H1 (cell line): ENCODE data around the gene ACBD6. TPM values are rescaled to one million over a fixed set of nuclear protein-coding genes. Genes with fewer than 3 reads are reported as not detected.

Experiments
- CTCF ChIA-PET: fragments of 300-600 bp; sonication (Branson Sonifier 250); formaldehyde crosslinking; loops from one replicate; lab custom pipeline; 2021; ENCODE audit not compliant: partially characterized antibody; lab: Charles Lee
- POLR2A ChIA-PET: fragments of 300-600 bp; sonication (Branson Sonifier 250); formaldehyde crosslinking; loops from one replicate; lab custom pipeline; 2021; ENCODE audit warnings: inconsistent platforms; ENCODE audit not compliant: partially characterized antibody; lab: Charles Lee
- DNase-seq, 2 experiments: peaks; one replicate each; pipeline versions ENCODE4 v3.0.0 to v3.0.0-alpha.2; 2010 to 2022; ENCODE audit warnings: low spot score in 2 of 2, low read depth in 1 of 2, mixed read lengths in 1 of 2
- FAIRE-seq: peaks from 2 replicates; lab custom pipeline; 2011; peaks lifted over from hg19 to GRCh38; lab: Jason Lieb, UNC
- H2AFZ ChIP-seq: 2 replicates; pipeline ENCODE4 v1.8.1; 2012; ENCODE audit warnings: low read length, inconsistent platforms
- H2AK5ac ChIP-seq: 2 replicates; pipeline ENCODE4 v1.6.1; 2013; ENCODE audit warnings: low read depth, low read length
- H2BK120ac ChIP-seq: replicated peaks from 2 replicates; pipeline ENCODE3; 2013; ENCODE audit warnings: low read depth, low read length, inconsistent platforms
- H2BK12ac ChIP-seq: 2 replicates; pipeline ENCODE4 v1.6.1; 2013; ENCODE audit warnings: low read depth, low read length
- H2BK15ac ChIP-seq: 2 replicates; pipeline ENCODE4 v1.6.1; 2013; ENCODE audit warnings: low read length
- H2BK20ac ChIP-seq: 2 replicates; pipeline ENCODE4 v1.6.1; 2013; ENCODE audit warnings: low read length
- H2BK5ac ChIP-seq: 2 replicates; pipeline ENCODE4 v1.6.1; 2013; ENCODE audit warnings: low read depth, low read length
- H3K14ac ChIP-seq: 2 replicates; pipeline ENCODE4 v1.6.1; 2013; ENCODE audit warnings: inconsistent platforms; ENCODE audit not compliant: insufficient read length
- H3K18ac ChIP-seq: 2 replicates; pipeline ENCODE4 v1.6.1; 2013; ENCODE audit warnings: low read length; ENCODE audit errors: extremely low read depth
- H3K23ac ChIP-seq: 2 replicates; pipeline ENCODE4 v1.6.1; 2013; ENCODE audit warnings: inconsistent platforms; ENCODE audit not compliant: insufficient read length
- H3K23me2 ChIP-seq: 2 replicates; pipeline ENCODE4 v1.6.1; 2013; ENCODE audit warnings: low read depth, low read length
- H3K27ac ChIP-seq: 2 replicates; pipeline ENCODE4 v1.6.1; 2011; ENCODE audit warnings: low read depth, low read length, inconsistent platforms
- H3K27me3 ChIP-seq, 4 experiments: replicated peaks in 1 of 4; 1 replicate in 1 of 4; 2 replicates in 3 of 4; pipeline versions ENCODE4 v1.6.1 to v1.8.1; 2011 to 2013; ENCODE audit warnings: low read length in 3 of 4, mild to moderate bottlenecking in 3 of 4, inconsistent platforms in 2 of 4, mixed read lengths in 2 of 4, moderate library complexity in 1 of 4; ENCODE audit not compliant: control insufficient read depth in 3 of 4, insufficient read depth in 3 of 4; ENCODE audit errors: extremely low read depth in 1 of 4
- H3K36me3 ChIP-seq, 4 experiments: 2 replicates each; pipeline versions ENCODE4 v1.6.1 to v1.8.1; 2011 to 2013; ENCODE audit warnings: mild to moderate bottlenecking in 4 of 4, low read length in 3 of 4, moderate library complexity in 2 of 4, control low read depth in 1 of 4, inconsistent platforms in 1 of 4; ENCODE audit not compliant: insufficient read depth in 4 of 4, control insufficient read depth in 2 of 4
- H3K4ac ChIP-seq: replicated peaks from 2 replicates; pipeline ENCODE3; 2013; ENCODE audit warnings: low read length, low read depth, mixed read lengths, inconsistent platforms; ENCODE audit not compliant: insufficient read length
- H3K4me1 ChIP-seq, 4 experiments: replicated peaks in 1 of 4; 1 replicate in 1 of 4; 2 replicates in 3 of 4; pipeline versions ENCODE4 v1.6.1 to v1.8.1; 2011 to 2013; ENCODE audit warnings: low read length in 3 of 4, inconsistent platforms in 2 of 4, mixed read lengths in 1 of 4; ENCODE audit not compliant: insufficient read depth in 4 of 4, control insufficient read depth in 3 of 4
- H3K4me2 ChIP-seq, 2 experiments: 2 replicates each; pipeline versions ENCODE4 v1.6.1 to v1.8.1; 2011 to 2013; ENCODE audit warnings: low read depth in 2 of 2, low read length in 2 of 2, control low read depth in 1 of 2, inconsistent platforms in 1 of 2, mild to moderate bottlenecking in 1 of 2; ENCODE audit not compliant: insufficient read depth in 1 of 2
- H3K4me3 ChIP-seq, 4 experiments: fragments of 200-600, 300-600 bp in 1 of 4; sonication (generic), shearing (Covaris generic), sonication (Bioruptor Twin) in 1 of 4; 2 replicates each; pipeline versions ENCODE4 v1.5.1 to v1.8.1; 2011 to 2016; ENCODE audit warnings: low read length in 4 of 4, low read depth in 3 of 4, control low read depth in 2 of 4, inconsistent platforms in 2 of 4, mild to moderate bottlenecking in 2 of 4, mixed read lengths in 1 of 4, moderate library complexity in 1 of 4; ENCODE audit not compliant: insufficient read depth in 2 of 4; ENCODE audit errors: extremely low read depth in 1 of 4
- H3K56ac ChIP-seq: replicated peaks from 2 replicates; pipeline ENCODE3; 2013; ENCODE audit warnings: low read depth, mild to moderate bottlenecking, mixed read lengths, low read length, inconsistent platforms; ENCODE audit not compliant: insufficient read length
- H3K79me1 ChIP-seq: 2 replicates; pipeline ENCODE4 v1.6.1; 2013; ENCODE audit warnings: low read depth, low read length, control low read depth
- H3K79me2 ChIP-seq, 2 experiments: 2 replicates each; pipeline versions ENCODE4 v1.6.1 to v1.8.1; 2012 to 2013; ENCODE audit warnings: low read length in 2 of 2, mild to moderate bottlenecking in 2 of 2, inconsistent platforms in 1 of 2; ENCODE audit not compliant: insufficient read depth in 2 of 2, control insufficient read depth in 1 of 2
- H3K9ac ChIP-seq, 4 experiments: replicated peaks in 1 of 4; 1 replicate in 1 of 4; 2 replicates in 3 of 4; pipeline versions ENCODE4 v1.6.1 to v1.8.1; 2011 to 2013; ENCODE audit warnings: low read depth in 3 of 4, low read length in 3 of 4, control low read depth in 2 of 4, mild to moderate bottlenecking in 2 of 4, moderate library complexity in 2 of 4, inconsistent platforms in 1 of 4; ENCODE audit errors: extremely low read depth in 1 of 4
- H3K9me3 ChIP-seq, 2 experiments: 2 replicates each; pipeline versions ENCODE4 v1.6.1 to v1.8.1; 2012 to 2013; ENCODE audit warnings: mild to moderate bottlenecking in 2 of 2, moderate library complexity in 2 of 2, control low read depth in 1 of 2, inconsistent platforms in 1 of 2, low read depth in 1 of 2, low read length in 1 of 2, mixed read lengths in 1 of 2; ENCODE audit not compliant: insufficient read depth in 2 of 2
- H4K20me1 ChIP-seq, 2 experiments: replicated peaks in 1 of 2; 2 replicates each; pipeline versions ENCODE3 to v1.8.1; 2011 to 2013; ENCODE audit warnings: inconsistent platforms in 2 of 2, low read length in 2 of 2, mild to moderate bottlenecking in 1 of 2; ENCODE audit not compliant: insufficient read depth in 2 of 2, control insufficient read depth in 1 of 2
- H4K5ac ChIP-seq: 2 replicates; pipeline ENCODE4 v1.6.1; 2013; ENCODE audit warnings: low read length, low read depth, mixed read lengths, inconsistent platforms; ENCODE audit not compliant: insufficient read length
- H4K8ac ChIP-seq: 2 replicates; pipeline ENCODE4 v1.8.0; 2013; ENCODE audit warnings: mild to moderate bottlenecking, moderate library complexity, low read length, inconsistent platforms; ENCODE audit not compliant: insufficient read depth; ENCODE audit errors: extremely low read depth
- H4K91ac ChIP-seq: replicated peaks from 2 replicates; pipeline ENCODE3; 2013; ENCODE audit warnings: low read length, mixed read lengths, inconsistent platforms; ENCODE audit not compliant: insufficient read length
- BACH1 ChIP-seq: IDR thresholded peaks from 2 replicates; pipeline ENCODE4 v1.6.1; 2012; ENCODE audit warnings: low read length, improper control_type of control experiment
- CBX8 ChIP-seq: fragments of 300-800, 300-1000 bp; sonication (generic); IDR thresholded peaks from 2 replicates; pipeline ENCODE4 v1.7.1; 2016; ENCODE audit warnings: low read depth, low read length, borderline replicate concordance
- CEBPB ChIP-seq: IDR thresholded peaks from 2 replicates; pipeline ENCODE4 v1.6.1; 2012; ENCODE audit warnings: low read depth, low read length
- CHD1 ChIP-seq: IDR thresholded peaks from 2 replicates; pipeline ENCODE4 v1.6.1; 2012; ENCODE audit warnings: low read depth, low read length, improper control_type of control experiment
- CREB1 ChIP-seq: IDR thresholded peaks from 2 replicates; pipeline ENCODE4 v1.6.1; 2012; ENCODE audit warnings: inconsistent platforms
- EZH2 ChIP-seq: fragments of 200-600 bp; sonication (generic); IDR thresholded peaks from 2 replicates; pipeline ENCODE4 v1.7.1; 2012; ENCODE audit warnings: low read depth, mild to moderate bottlenecking, moderate library complexity, low read length, inconsistent platforms; ENCODE audit not compliant: severe bottlenecking
- GABPA ChIP-seq: IDR thresholded peaks from 2 replicates; pipeline ENCODE4 v1.6.1; 2011; ENCODE audit warnings: mild to moderate bottlenecking, low read length, moderate library complexity, borderline replicate concordance; ENCODE audit not compliant: insufficient read depth
- MAFK ChIP-seq: IDR thresholded peaks from 2 replicates; pipeline ENCODE4 v1.6.1; 2012; ENCODE audit warnings: low read depth, mild to moderate bottlenecking, improper control_type of control experiment, low read length
- POU5F1 ChIP-seq: IDR thresholded peaks from 2 replicates; pipeline ENCODE4 v1.6.1; 2011; ENCODE audit warnings: low read depth, mild to moderate bottlenecking, low read length, moderate library complexity
- SIX5 ChIP-seq: IDR thresholded peaks from 2 replicates; pipeline ENCODE4 v1.6.1; 2011; ENCODE audit warnings: mild to moderate bottlenecking, low read depth, low read length
- SP2 ChIP-seq: IDR thresholded peaks from 2 replicates; pipeline ENCODE4 v1.6.1; 2012; ENCODE audit warnings: mild to moderate bottlenecking, low read length, inconsistent platforms
- TAF7 ChIP-seq: optimal IDR thresholded peaks from 2 replicates; pipeline ENCODE3; 2011; ENCODE audit warnings: low read depth, mild to moderate bottlenecking, inconsistent platforms, low read length, moderate library complexity, borderline replicate concordance
- TEAD4 ChIP-seq: IDR thresholded peaks from 2 replicates; pipeline ENCODE4 v1.6.1; 2012; ENCODE audit warnings: low read depth, low read length, inconsistent platforms, mixed read lengths
- WGBS, 2 experiments: shearing (Covaris generic) in 1 of 2; methylation state at CpG; one replicate each; pipeline versions ENCODE4 v1.1.6 to v1.1.7; 2013 to 2015; ENCODE audit warnings: low lambda C conversion rate in 2 of 2, mixed read lengths in 2 of 2, inconsistent platforms in 1 of 2, low coverage in 1 of 2, missing lambda C conversion rate in 1 of 2; ENCODE audit not compliant: insufficient replicate concordance in 2 of 2, insufficient coverage in 1 of 2, insufficient read length in 1 of 2; ENCODE audit errors: extremely low coverage in 1 of 2, missing lambda C conversion rate in 1 of 2; 5-methylcytosine and 5-hydroxymethylcytosine counted together
- polyA plus RNA-seq, 7 experiments: library from polyadenylated mRNA; depleted of rRNA in 3 of 7; stranded (reverse) in 5 of 7; unstranded in 2 of 7; fragments of >200 nt in 5 of 7; fragments of 200-250 nt in 2 of 7; gene quantifications; 1 replicate in 5 of 7; 2 replicates in 1 of 7; 4 replicates in 1 of 7; pipeline versions ENCODE4 v1.2.1 to v1.2.3, GENCODE V29; 2011 to 2013; ENCODE audit warnings: missing spikeins in 2 of 7, mixed read lengths in 2 of 7
- total RNA-seq: library from RNA; stranded (reverse); fragmentation: NEBNext Ultra II Directional; extraction: Animal tissue kit (Norgen Biotek cat#: 25700); gene quantifications from 2 replicates; pipeline ENCODE4 v1.2.1, GENCODE V29; 2021
- TF ChIP-seq, protein P1 (sequence below): IDR thresholded peaks from 2 replicates; pipeline ENCODE4 v1.6.1; 2012; ENCODE audit warnings: low read length, inconsistent platforms

ACBD6 gene
- total and polyA plus RNA-seq, 2 of the 8 experiments (the other 6 are each of a cell fraction or from before 2014, with no cell fraction given): 52.0 to 67.7 TPM

DNA sequence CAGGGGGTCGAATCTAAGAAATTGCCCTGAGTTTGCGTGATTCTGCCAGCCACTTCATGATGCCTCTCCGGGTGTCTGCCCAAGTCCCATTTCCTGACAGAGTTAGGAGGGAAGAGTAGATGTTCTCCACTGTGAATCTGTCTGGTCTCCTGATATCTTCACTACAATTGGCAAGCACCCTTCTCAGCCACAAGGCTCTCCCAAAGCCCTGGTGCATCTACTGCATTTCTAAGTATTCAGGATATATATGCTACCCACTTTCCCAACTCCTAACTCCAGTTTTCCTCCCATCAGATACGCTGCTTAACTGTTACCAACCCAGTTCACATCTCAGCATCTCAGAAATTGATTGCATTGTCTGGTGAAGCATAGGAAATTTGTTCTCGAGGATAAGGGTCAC is 30.5 kb upstream of the ACBD6 start:
- Histone ChIP-seq H3K4me1 (peaks cover 0 to 2% (median 0%) of the 10 kb centered on the region in 4 experiments; a peak in 2 of 7 replicates), H3K27ac (no peak overlapping the region), H4K20me1 (no peaks in the 10 kb centered on the region), H3K9ac (no peak overlapping the region), H3K4me3 (no peak overlapping the region), H3K4ac (no peak overlapping the region), H3K79me1 (no peaks in the 10 kb centered on the region), H3K56ac (no peak overlapping the region), H3K36me3 (no peaks in the 10 kb centered on the region), H2BK5ac (no peak overlapping the region), H3K18ac (no peak overlapping the region), H2AFZ (peak overlapping the region; percentile 68), H2BK120ac (no peak overlapping the region), H3K79me2 (no peaks in the 10 kb centered on the region), H3K27me3 (no peaks in the 10 kb centered on the region), H3K4me2 (no peak overlapping the region), H2BK20ac (no peak overlapping the region), H2AK5ac (no peak overlapping the region), H3K23ac (no peak overlapping the region), H4K91ac (no peak overlapping the region), H4K8ac (no peak overlapping the region), H3K9me3 (no peaks in the 10 kb centered on the region), H3K23me2 (no peaks in the 10 kb centered on the region), H2BK12ac (no peak overlapping the region), H4K5ac (no peak overlapping the region), H2BK15ac (no peak overlapping the region), H3K14ac (no peak overlapping the region)
- 85% methylated on average over 5 of the region's 5 CpGs; no CpG with 5 or more reads in 1 of the 2 experiments for WGBS, 2 experiments
- CTCF ChIA-PET: interaction anchor here (0.7 to 8.5 kb wide), 24 partner anchors 8 to 585 kb away, joined by 3 to 77 read pairs (median 3); partner anchors contain the start of gene ACBD6
- POLR2A ChIA-PET: interaction anchor here (1.3 kb wide), 1 partner anchor 9 kb away, joined by 3 read pairs; no protein-coding TSS in a partner anchor
- FAIRE-seq (no peak), DNase-seq (no peak)
- TF ChIP-seq TEAD4: no peak
- TF ChIP-seq SP2: no peak
- TF ChIP-seq, protein P1, sequence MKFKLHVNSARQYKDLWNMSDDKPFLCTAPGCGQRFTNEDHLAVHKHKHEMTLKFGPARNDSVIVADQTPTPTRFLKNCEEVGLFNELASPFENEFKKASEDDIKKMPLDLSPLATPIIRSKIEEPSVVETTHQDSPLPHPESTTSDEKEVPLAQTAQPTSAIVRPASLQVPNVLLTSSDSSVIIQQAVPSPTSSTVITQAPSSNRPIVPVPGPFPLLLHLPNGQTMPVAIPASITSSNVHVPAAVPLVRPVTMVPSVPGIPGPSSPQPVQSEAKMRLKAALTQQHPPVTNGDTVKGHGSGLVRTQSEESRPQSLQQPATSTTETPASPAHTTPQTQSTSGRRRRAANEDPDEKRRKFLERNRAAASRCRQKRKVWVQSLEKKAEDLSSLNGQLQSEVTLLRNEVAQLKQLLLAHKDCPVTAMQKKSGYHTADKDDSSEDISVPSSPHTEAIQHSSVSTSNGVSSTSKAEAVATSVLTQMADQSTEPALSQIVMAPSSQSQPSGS: no peak
- TF ChIP-seq EZH2: no peak
- TF ChIP-seq TAF7: no peak
- TF ChIP-seq CEBPB: no peak
- no peak for TF ChIP-seq MAFK
- TF ChIP-seq GABPA: no peak
- TF ChIP-seq POU5F1: no peak
- no peak for TF ChIP-seq BACH1
- no peak for TF ChIP-seq CHD1
- TF ChIP-seq CREB1: no peak
- TF ChIP-seq CBX8: no peak
- no peak for TF ChIP-seq SIX5
